Right cardiac atrium (tissue), 5 donors: ENCODE results near the gene TFAP2B. TPM values are rescaled to one million over a fixed set of nuclear protein-coding genes. Genes with fewer than 3 reads are reported as not detected.

Source experiments
- ATAC-seq, 2 donors: fragments of 200-7000 bp; cut with Tn5 transposase; one replicate each; pipeline versions ENCODE4 v1.8.0 to v1.9.1; 2020; ENCODE audit warnings: moderate library complexity in 2 of 2, mild to moderate bottlenecking in 1 of 2
- DNase-seq, 3 donors: peaks; one replicate each; pipeline ENCODE4 v3.0.0-alpha.2; 2020
- H3K27ac ChIP-seq: one replicate; pipeline ENCODE4 v1.5.1; 2013; ENCODE audit warnings: mild to moderate bottlenecking, low read length, control low read depth, moderate library complexity
- H3K27me3 ChIP-seq: one replicate; pipeline ENCODE4 v1.6.1; 2013; ENCODE audit not compliant: control insufficient read depth, insufficient read depth
- H3K4me1 ChIP-seq: one replicate; pipeline ENCODE4 v1.6.1; 2013; ENCODE audit warnings: low read length; ENCODE audit not compliant: control insufficient read depth, insufficient read depth
- H3K4me3 ChIP-seq: one replicate; pipeline ENCODE4 v1.5.1; 2013; ENCODE audit warnings: low read length, control low read depth
- H3K9me3 ChIP-seq: one replicate; pipeline ENCODE4 v1.6.1; 2013; ENCODE audit warnings: low read length; ENCODE audit not compliant: control insufficient read depth
- WGBS: extraction: QIAGEN DNeasy Blood & Tissue Kit; methylation state at CpG from one replicate; pipeline ENCODE4 v1.1.7; 2013; 5-methylcytosine and 5-hydroxymethylcytosine counted together
- intact Hi-C, 4 donors: fragments of 100-400 bp; cut with DNase I; formaldehyde crosslinking; loops; one replicate each; pipeline versions ENCODE4 v1.11.0 to v1.14.0; 2022 to 2023
- polyA plus RNA-seq: library from polyadenylated mRNA; stranded (reverse); fragments of 200-250 nt; gene quantifications from one replicate; pipeline ENCODE4 v1.2.3, GENCODE V29; 2013
- total RNA-seq, 4 donors: library from RNA; stranded (reverse); fragmentation: NEBNext Ultra II Directional; extraction: Animal tissue kit (Norgen Biotek cat#: 25700); gene quantifications; one replicate each; pipeline ENCODE4 v1.2.1, GENCODE V29; 2021
- donor health status: healthy with polysubstance abuse.
- donor health status: DM: no; HTN: yes; CAD: no.
- donor health status: DM: no; HTN: no; CAD: no.
- donor health status: DM: no; HTN: yes; CAD: no; lungs with severe emphysema.
- donor health status: DM: yes; HTN: yes; CAD: no.

The TFAP2B gene
- total and polyA plus RNA-seq, 5 donors: not detected

GRCh38 chr6:50816947-50817645, 1.6 kb upstream of the TFAP2B start:
- WGBS: 10% methylated on average over 15 of the region's 15 CpGs
- Histone ChIP-seq H3K27me3 (peaks cover 7% of the 10 kb centered on the region), H3K4me3 (no peak overlapping the region), H3K27ac (no peak overlapping the region), H3K4me1 (no peaks in the 10 kb centered on the region), H3K9me3 (no peaks in the 10 kb centered on the region)
- intact Hi-C loops: loop anchor here (5.0 to 10.0 kb wide), 4 partner anchors 1145 to 1208 kb away; no protein-coding TSS in a partner anchor
- no peak for ATAC-seq
- DNase-seq: no peak

DNA sequence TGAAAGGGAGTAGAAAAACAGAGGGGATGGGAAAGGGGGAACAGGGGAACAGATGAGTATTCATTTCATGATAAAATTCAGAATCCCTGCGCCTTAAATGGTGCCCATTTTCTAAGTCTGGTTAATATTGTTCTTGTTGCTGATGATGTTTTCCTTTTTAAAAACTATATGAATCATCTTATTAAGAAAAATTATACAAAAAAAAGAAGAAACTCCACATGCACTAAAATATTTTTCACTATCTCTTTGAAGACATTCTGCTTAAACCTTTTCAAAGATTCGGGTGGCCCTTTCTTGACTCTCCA, 1.1 kb upstream of the TFAP2B start:
- no peak for ATAC-seq
- DNase-seq: no peak
- intact Hi-C loops: loop anchor here (5.0 to 10.0 kb wide), 4 partner anchors 1145 to 1207 kb away; no protein-coding TSS in a partner anchor
- Histone ChIP-seq H3K27me3 (peaks cover 7% of the 10 kb centered on the region), H3K4me3 (no peak overlapping the region), H3K9me3 (no peaks in the 10 kb centered on the region), H3K27ac (no peak overlapping the region), H3K4me1 (no peaks in the 10 kb centered on the region)
- WGBS: 17% methylated on average over 2 of the region's 2 CpGs

- H3K4me1 ChIP-seq: no peaks in the 10 kb centered on the region
- H3K4me3 ChIP-seq: no peak overlapping the region
- no peak overlapping the region for H3K27ac ChIP-seq
- H3K27me3 ChIP-seq: peaks cover 7% of the 10 kb centered on the region
- no peaks in the 10 kb centered on the region for H3K9me3 ChIP-seq
- no peak for ATAC-seq
- no peak for DNase-seq
- 9% methylated on average over 6 of the region's 6 CpGs for WGBS
- intact Hi-C loops: loop anchor here (5.0 to 10.0 kb wide), 4 partner anchors 1144 to 1207 kb away; no protein-coding TSS in a partner anchor
These were observed 651 bp upstream of the TFAP2B start for GRCh38 chr6:50818020-50818419.

DNA sequence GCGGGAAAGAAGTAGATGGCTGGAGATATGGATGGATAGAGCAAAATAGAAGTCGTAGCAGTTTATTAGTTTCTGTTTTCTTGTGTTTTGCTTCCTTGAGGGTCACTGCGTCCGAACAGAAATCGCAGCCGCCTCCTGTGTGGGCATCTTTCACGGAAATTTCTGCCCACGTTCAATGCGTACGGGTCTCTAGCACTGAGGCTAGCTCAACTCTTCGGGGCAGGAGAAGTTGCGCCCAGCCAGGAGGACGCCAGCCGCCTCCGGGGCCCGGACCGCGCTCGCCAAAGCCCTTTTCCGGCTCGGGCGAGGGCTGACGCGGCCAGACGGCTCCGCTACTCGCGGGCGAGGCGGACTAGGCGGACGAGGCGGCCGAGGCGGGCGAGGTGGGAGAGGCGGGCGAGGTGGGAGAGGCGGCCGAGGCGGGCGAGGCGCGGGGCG, 814 bp downstream of the TFAP2B start:
- Histone ChIP-seq H3K4me1 (no peaks in the 10 kb centered on the region), H3K27me3 (peaks cover 7% of the 10 kb centered on the region), H3K4me3 (peak overlapping the region; percentile 11), H3K9me3 (no peaks in the 10 kb centered on the region), H3K27ac (no peak overlapping the region)
- 1% methylated on average over 45 of the region's 45 CpGs for WGBS
- DNase-seq: peak in 1 of 3 donors; percentile 47
- intact Hi-C loops: loop anchor here (5.0 to 10.0 kb wide), 4 partner anchors 1143 to 1205 kb away; no protein-coding TSS in a partner anchor
- peak in 1 of 2 donors; percentile 11 for ATAC-seq

DNA sequence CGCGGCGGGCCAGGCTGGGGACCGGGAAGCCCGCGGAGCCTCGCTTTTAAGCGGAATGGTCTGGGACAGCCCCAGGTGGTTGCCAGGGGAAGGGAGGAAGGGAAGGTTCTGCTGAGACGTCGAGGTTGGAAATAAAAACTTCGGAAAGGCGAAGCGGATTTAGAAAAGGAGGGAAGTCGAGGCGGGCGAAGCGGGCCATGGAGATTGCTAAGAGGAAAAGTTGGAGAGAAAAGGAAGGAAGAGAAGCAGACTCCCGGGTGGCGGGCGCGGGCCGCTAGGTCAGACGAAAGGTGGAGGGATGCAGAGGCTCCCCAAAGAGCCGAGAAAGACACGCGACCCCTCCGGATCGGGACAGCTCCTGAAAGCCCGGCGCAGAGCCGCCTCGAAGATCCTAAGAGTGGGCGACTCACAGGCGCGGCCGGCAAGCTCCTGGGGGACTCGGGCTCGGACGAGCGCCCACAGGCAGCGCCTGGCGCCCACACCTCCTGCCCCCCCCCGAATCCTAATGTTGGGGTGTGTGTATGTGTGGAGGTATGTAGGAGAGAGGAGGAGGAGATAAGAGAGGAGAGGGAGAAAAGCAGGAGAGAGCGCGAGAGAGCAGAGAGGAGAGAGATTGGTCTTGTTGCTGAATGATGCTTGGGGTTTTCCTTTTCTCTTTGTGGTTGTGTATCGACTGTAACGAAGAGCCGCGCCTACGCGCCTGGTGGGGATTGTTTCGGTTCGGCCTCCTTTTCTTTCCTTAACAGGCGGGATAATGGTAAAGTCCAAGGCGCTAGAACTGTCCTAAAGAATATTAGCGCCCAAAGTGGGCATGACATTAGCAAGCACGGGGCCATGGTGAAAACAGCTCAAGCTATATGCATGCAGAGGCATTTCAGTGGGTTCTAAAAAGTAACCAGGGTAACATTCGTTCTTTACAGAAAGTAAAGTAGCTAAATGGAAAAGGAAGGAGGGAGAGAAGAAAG, 1.5 kb downstream of the TFAP2B start:
- intact Hi-C loops: loop anchor here (5.0 to 10.0 kb wide), 4 partner anchors 1142 to 1205 kb away; no protein-coding TSS in a partner anchor
- peak in 1 of 3 donors; percentile 32 for DNase-seq
- Histone ChIP-seq H3K9me3 (no peaks in the 10 kb centered on the region), H3K4me3 (peak overlapping the region; percentile 21), H3K27ac (no peak overlapping the region), H3K27me3 (peaks cover 7% of the 10 kb centered on the region), H3K4me1 (no peaks in the 10 kb centered on the region)
- WGBS: 2% methylated on average over 58 of the region's 58 CpGs
- ATAC-seq: no peak

DNA sequence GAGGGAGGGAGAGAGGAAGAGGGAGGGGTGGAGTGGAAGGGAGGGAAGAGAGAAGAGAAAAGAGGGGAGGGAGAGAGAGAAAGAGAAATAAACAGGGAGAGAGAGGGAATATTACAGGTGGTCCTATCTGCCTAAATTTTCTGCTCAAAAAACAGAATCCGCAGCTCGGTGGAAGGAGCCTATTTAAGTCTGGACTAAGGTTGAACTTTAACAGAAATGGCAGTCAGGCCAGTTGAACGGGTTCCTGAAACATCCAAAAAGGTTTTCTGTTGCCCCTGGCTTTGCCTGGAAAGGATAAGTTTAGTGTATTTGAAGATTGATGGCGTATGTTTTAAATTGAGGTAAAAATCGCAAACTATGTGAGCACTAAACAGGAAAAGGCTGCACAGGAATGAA, 2.2 kb downstream of the TFAP2B start:
- DNase-seq (no peak), ATAC-seq (no peak)
- no peaks in the 10 kb centered on the region for H3K4me1 ChIP-seq
- WGBS: 6% methylated on average over 5 of the region's 5 CpGs
- no peak overlapping the region for H3K27ac ChIP-seq
- peaks cover 7% of the 10 kb centered on the region for H3K27me3 ChIP-seq
- no peaks in the 10 kb centered on the region for H3K9me3 ChIP-seq
- H3K4me3 ChIP-seq: no peak overlapping the region
- intact Hi-C loops: loop anchor here in 1 of 4 donors (10.0 kb wide), 1 partner anchor 1194 kb away; no protein-coding TSS in a partner anchor

DNA sequence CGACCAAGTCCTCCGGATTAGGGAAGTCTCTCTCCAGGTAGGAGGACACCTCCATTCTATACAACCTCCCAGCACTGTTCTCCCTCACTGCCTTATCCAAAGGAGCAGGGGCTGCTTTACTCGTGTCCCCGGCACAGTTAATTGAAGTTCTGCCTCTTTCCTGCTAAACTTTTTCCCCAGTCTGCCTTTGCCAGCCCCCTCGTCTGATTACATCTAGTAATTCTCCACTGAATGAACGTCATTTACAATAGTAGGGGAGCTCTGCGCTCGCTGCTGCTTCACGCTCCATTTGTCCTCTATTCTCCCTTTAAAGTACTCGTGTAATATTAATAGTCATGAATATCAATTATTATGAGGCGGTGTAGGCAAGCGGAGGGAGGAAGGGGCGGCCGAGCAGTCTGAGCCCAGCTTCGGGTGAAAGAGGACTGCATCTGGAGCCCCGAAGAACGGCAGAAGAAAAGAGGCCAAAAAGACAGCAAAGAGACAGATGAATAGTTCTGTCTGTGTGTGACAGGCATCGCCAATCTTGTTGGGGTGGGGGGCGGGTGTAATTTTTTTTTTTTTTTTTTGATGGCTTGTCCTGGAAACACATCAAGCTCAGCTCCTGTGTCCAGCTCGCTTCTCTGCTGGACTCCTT, 2.9 kb downstream of the TFAP2B start:
- intact Hi-C loops: loop anchor here in 1 of 4 donors (10.0 kb wide), 1 partner anchor 1193 kb away; no protein-coding TSS in a partner anchor
- Histone ChIP-seq H3K27me3 (peaks cover 7% of the 10 kb centered on the region), H3K27ac (no peak overlapping the region), H3K4me1 (no peaks in the 10 kb centered on the region), H3K4me3 (no peak overlapping the region), H3K9me3 (no peaks in the 10 kb centered on the region)
- DNase-seq (no peak), ATAC-seq (no peak)
- 4% methylated on average over 20 of the region's 20 CpGs for WGBS

DNA sequence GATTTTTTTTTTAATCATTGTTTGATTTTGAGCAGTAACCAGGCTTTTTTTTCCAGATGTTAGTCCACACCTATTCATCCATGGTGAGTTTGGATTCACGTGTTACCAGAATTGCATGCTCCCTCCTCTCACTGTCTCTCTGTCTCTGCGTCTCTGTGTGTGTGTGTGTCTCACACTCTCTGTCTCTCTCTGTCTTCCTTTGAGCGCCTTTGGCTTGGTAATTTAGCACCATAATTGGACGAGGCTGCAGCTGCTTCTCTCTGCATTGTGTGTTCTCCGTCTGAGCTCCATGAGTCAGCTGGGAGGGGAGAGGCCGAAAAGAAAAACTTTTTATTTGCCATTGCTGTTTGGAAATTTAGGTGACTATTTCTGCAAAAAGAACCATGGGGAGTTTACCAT, 3.4 kb downstream of the TFAP2B start:
- 1% methylated on average over 6 of the region's 6 CpGs for WGBS

DNA sequence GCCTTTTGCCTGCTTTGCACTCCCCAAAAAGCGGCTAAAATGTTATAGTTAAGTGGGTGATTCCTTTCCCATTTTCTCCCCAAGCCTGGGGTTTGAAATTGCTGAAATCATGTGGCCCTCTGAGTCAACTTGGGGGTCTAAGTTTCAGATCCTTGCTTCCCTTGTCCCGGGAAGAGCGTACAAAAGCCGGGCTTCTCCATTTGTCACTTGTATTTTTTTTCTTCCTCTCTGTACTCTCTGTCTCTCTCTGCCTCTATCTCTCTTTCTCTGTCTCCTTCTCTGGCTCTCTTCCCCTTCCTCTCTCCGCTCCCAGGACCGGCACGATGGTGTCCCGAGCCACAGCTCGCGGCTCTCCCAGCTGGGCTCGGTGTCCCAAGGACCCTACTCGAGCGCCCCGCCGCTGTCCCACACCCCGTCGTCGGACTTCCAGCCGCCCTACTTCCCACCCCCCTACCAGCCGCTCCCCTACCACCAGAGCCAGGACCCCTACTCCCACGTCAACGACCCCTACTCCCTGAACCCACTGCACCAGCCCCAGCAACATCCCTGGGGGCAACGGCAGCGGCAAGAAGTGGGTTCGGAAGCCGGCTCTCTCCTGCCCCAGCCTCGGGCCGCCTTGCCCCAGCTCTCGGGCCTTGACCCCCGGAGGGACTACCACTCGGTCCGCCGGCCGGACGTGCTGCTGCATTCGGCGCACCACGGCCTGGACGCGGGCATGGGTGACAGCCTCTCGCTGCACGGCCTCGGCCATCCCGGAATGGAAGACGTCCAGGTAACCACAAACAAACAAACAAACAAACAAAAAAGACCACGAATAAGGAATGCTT, 4.6 kb downstream of the TFAP2B start:
- 4% methylated on average over 46 of the region's 46 CpGs for WGBS
- ATAC-seq (no peak), DNase-seq (peak in 1 of 3 donors; percentile 49)
- intact Hi-C loops: loop anchor here in 1 of 4 donors (10.0 kb wide), 1 partner anchor 1191 kb away; no protein-coding TSS in a partner anchor
- H3K27me3 ChIP-seq: peaks cover 6% of the 10 kb centered on the region
- no peak overlapping the region for H3K27ac ChIP-seq
- H3K4me1 ChIP-seq: no peaks in the 10 kb centered on the region
- H3K9me3 ChIP-seq: no peaks in the 10 kb centered on the region
- H3K4me3 ChIP-seq: no peak overlapping the region

More for the DNA sequence above, 3.4 kb downstream of the TFAP2B start:
- Histone ChIP-seq H3K27ac (no peak overlapping the region), H3K9me3 (no peaks in the 10 kb centered on the region), H3K4me3 (no peak overlapping the region), H3K4me1 (no peaks in the 10 kb centered on the region), H3K27me3 (peaks cover 10% of the 10 kb centered on the region)
- ATAC-seq: no peak
- intact Hi-C loops: loop anchor here in 1 of 4 donors (10.0 kb wide), 1 partner anchor 1193 kb away; no protein-coding TSS in a partner anchor
- DNase-seq: no peak

DNA sequence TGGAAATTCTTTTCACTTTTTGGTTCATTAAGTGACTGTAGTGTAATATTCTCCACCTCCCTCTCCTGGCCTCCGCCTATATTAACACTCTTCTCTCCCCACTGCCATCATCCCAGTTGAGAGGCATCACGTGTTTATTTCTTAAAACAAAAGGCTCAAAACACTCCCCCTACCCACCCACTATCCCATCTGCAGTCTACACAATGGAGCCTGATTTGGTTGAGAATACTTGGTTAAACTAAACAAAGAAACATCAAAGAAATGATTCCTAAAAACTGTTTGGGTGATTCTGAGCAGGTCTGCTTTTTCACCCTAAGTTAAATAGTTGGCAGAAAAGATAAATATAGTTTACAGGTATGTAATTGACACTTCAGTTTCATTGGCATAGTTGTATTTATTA, 5.9 kb downstream of the TFAP2B start:
- H3K4me1 ChIP-seq: no peaks in the 10 kb centered on the region
- DNase-seq: no peak
- intact Hi-C loops: loop anchor here in 1 of 4 donors (10.0 kb wide), 1 partner anchor 1190 kb away; no protein-coding TSS in a partner anchor
- H3K9me3 ChIP-seq: no peaks in the 10 kb centered on the region
- no peak for ATAC-seq
- peaks cover 4% of the 10 kb centered on the region for H3K27me3 ChIP-seq
- H3K27ac ChIP-seq: no peak overlapping the region
- 5% methylated on average over 2 of the region's 2 CpGs for WGBS
- no peak overlapping the region for H3K4me3 ChIP-seq
